Ovary (tissue), 3 donors: ENCODE data around the gene MEGF10.

ENCODE experiments used
- CTCF ChIP-seq, 3 donors: fragments of 450-650 bp in 2 of 3; fragments of 200-600 bp in 1 of 3; IDR thresholded peaks; one replicate each; pipeline versions ENCODE4 v1.5.1 to v1.8.0; 2016 to 2022; ENCODE audit warnings: antibody characterized with exemption in 3 of 3, mild to moderate bottlenecking in 1 of 3
- EP300 ChIP-seq: sonication (generic); formaldehyde crosslinking; IDR thresholded peaks from one replicate; pipeline ENCODE4 v1.6.1; 2017; ENCODE audit warnings: antibody characterized with exemption
- POLR2A ChIP-seq: fragments of 450-650 bp; IDR thresholded peaks from one replicate; pipeline ENCODE4 v1.6.1; 2017; ENCODE audit warnings: antibody characterized with exemption, mild to moderate bottlenecking, moderate library complexity
- donor health status: DM: no; HTN: no; CAD: no.

GRCh38 chr5:127452626-127453025 lies 162.0 kb downstream of the MEGF10 start:
- no peak for TF ChIP-seq POLR2A
- no peak for TF ChIP-seq CTCF (IDR thresholded peaks at IDR 0.05)
- TF ChIP-seq EP300 = no peak
